Measurements from ENCODE around the gene KRT38.

DNA sequence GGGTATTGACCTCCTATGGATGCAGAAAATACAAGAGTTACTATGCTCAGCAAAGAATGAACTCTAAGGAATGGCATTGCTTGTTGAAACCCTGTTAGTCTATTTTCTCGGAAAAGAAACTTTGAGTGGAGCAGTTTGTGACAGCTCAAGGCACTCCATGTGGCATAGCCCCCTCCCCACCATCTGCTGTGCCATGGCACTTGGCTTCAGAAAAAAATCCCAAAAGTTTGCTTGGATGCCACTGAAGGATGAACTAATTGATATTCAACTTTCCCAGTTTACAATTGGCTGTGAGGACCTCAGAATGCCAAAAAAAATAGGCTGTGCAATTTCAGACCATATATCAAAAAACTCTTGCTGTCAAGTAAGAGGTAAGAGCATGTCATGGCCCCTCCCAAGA, 45.2 kb downstream of the KRT38 start:
- TF ChIP-seq SP1 (CRISPR knock-in tag; conservative IDR thresholded peaks at IDR 0.05), result no peak
- TF ChIP-seq, protein P1, sequence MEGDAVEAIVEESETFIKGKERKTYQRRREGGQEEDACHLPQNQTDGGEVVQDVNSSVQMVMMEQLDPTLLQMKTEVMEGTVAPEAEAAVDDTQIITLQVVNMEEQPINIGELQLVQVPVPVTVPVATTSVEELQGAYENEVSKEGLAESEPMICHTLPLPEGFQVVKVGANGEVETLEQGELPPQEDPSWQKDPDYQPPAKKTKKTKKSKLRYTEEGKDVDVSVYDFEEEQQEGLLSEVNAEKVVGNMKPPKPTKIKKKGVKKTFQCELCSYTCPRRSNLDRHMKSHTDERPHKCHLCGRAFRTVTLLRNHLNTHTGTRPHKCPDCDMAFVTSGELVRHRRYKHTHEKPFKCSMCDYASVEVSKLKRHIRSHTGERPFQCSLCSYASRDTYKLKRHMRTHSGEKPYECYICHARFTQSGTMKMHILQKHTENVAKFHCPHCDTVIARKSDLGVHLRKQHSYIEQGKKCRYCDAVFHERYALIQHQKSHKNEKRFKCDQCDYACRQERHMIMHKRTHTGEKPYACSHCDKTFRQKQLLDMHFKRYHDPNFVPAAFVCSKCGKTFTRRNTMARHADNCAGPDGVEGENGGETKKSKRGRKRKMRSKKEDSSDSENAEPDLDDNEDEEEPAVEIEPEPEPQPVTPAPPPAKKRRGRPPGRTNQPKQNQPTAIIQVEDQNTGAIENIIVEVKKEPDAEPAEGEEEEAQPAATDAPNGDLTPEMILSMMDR (IDR thresholded peaks at IDR 0.05), result no peak
- TF ChIP-seq NFATC4 (CRISPR knock-in tag; IDR thresholded peaks at IDR 0.05), result no peak
- TF ChIP-seq, protein P2, sequence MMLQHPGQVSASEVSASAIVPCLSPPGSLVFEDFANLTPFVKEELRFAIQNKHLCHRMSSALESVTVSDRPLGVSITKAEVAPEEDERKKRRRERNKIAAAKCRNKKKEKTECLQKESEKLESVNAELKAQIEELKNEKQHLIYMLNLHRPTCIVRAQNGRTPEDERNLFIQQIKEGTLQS (CRISPR knock-in tag; conservative IDR thresholded peaks at IDR 0.05), result no peak
- TF ChIP-seq HMGA2 (CRISPR knock-in tag; IDR thresholded peaks at IDR 0.05), result no peak
- TF ChIP-seq RELA (CRISPR knock-in tag; IDR thresholded peaks at IDR 0.05; ENCODE audit: borderline replicate concordance), result no peak
- TF ChIP-seq SOX15 (CRISPR knock-in tag; IDR thresholded peaks at IDR 0.05), result no peak
- TF ChIP-seq, protein P3, sequence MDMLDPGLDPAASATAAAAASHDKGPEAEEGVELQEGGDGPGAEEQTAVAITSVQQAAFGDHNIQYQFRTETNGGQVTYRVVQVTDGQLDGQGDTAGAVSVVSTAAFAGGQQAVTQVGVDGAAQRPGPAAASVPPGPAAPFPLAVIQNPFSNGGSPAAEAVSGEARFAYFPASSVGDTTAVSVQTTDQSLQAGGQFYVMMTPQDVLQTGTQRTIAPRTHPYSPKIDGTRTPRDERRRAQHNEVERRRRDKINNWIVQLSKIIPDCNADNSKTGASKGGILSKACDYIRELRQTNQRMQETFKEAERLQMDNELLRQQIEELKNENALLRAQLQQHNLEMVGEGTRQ (CRISPR knock-in tag; IDR thresholded peaks at IDR 0.05), result no peak
- TF ChIP-seq, protein P4, sequence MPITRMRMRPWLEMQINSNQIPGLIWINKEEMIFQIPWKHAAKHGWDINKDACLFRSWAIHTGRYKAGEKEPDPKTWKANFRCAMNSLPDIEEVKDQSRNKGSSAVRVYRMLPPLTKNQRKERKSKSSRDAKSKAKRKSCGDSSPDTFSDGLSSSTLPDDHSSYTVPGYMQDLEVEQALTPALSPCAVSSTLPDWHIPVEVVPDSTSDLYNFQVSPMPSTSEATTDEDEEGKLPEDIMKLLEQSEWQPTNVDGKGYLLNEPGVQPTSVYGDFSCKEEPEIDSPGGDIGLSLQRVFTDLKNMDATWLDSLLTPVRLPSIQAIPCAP (CRISPR knock-in tag; IDR thresholded peaks at IDR 0.05), result no peak
- TF ChIP-seq ELF4 (CRISPR knock-in tag; IDR thresholded peaks at IDR 0.05; ENCODE audit: low read depth), result no peak
- TF ChIP-seq FOXK1 (CRISPR knock-in tag; IDR thresholded peaks at IDR 0.05), result no peak
- TF ChIP-seq, protein P5, sequence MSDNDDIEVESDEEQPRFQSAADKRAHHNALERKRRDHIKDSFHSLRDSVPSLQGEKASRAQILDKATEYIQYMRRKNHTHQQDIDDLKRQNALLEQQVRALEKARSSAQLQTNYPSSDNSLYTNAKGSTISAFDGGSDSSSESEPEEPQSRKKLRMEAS (CRISPR knock-in tag; IDR thresholded peaks at IDR 0.05), result no peak
- TF ChIP-seq, protein P6, sequence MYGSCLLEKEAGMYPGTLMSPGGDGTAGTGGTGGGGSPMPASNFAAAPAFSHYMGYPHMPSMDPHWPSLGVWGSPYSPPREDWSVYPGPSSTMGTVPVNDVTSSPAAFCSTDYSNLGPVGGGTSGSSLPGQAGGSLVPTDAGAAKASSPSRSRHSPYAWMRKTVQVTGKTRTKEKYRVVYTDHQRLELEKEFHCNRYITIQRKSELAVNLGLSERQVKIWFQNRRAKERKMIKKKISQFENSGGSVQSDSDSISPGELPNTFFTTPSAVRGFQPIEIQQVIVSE (CRISPR knock-in tag; IDR thresholded peaks at IDR 0.05; ENCODE audit: borderline replicate concordance), result no peak

Measured in WTC11 (cell line).